DOHH2 (cell line): Measurements from ENCODE around the gene EPAS1.

ENCODE experiments used
- EZH2phosphoT487 ChIP-seq: fragments of 200-600 bp; sonication (generic); IDR thresholded peaks from 2 replicates; pipeline ENCODE4 v1.6.1; 2017; ENCODE audit warnings: borderline replicate concordance, mild to moderate bottlenecking, antibody characterized with exemption, low read length, moderate library complexity, mixed read lengths
- TF ChIP-seq, protein P1 (sequence below): fragments of 200-600 bp; sonication (generic); IDR thresholded peaks from one replicate; pipeline ENCODE4 v1.5.1; 2014; ENCODE audit warnings: antibody characterized with exemption, mild to moderate bottlenecking, low read depth, low read length; ENCODE audit not compliant: poor library complexity, severe bottlenecking

DNA sequence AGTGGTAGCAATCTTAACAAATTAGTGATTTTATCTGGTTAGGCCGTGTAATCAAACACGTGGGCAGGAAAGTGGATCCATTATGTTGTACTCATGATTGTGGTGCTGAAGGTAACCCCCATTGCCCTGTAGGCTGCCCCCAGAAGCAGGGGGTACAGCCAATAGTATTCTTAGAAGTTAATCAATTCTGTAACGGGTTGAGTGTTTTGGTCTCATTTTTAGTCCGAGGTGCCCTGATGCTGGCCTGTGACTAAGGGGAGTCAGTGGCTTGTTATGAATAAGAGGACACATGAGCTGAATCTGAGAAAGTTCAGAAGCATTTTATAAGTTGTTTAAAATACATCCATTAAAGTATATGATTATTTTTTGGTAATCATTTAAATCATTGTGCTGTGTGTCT, 8.6 kb downstream of the EPAS1 start:
- TF ChIP-seq, protein P1, sequence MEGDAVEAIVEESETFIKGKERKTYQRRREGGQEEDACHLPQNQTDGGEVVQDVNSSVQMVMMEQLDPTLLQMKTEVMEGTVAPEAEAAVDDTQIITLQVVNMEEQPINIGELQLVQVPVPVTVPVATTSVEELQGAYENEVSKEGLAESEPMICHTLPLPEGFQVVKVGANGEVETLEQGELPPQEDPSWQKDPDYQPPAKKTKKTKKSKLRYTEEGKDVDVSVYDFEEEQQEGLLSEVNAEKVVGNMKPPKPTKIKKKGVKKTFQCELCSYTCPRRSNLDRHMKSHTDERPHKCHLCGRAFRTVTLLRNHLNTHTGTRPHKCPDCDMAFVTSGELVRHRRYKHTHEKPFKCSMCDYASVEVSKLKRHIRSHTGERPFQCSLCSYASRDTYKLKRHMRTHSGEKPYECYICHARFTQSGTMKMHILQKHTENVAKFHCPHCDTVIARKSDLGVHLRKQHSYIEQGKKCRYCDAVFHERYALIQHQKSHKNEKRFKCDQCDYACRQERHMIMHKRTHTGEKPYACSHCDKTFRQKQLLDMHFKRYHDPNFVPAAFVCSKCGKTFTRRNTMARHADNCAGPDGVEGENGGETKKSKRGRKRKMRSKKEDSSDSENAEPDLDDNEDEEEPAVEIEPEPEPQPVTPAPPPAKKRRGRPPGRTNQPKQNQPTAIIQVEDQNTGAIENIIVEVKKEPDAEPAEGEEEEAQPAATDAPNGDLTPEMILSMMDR = no peak
- no peak for TF ChIP-seq EZH2phosphoT487
